PFSK-1 (cell line): ENCODE measurements around the gene TNFSF8.

Source experiments
- POLR2AphosphoS5 ChIP-seq: IDR thresholded peaks from 2 replicates; pipeline ENCODE4 v1.6.1; 2012; ENCODE audit warnings: low read depth, mild to moderate bottlenecking, control low read depth, low read length, moderate library complexity
- SIN3A ChIP-seq: IDR thresholded peaks from 2 replicates; pipeline ENCODE4 v1.6.1; 2012; ENCODE audit warnings: mild to moderate bottlenecking, low read length, moderate library complexity, borderline replicate concordance; ENCODE audit not compliant: insufficient read depth
- TAF1 ChIP-seq: IDR thresholded peaks from 2 replicates; pipeline ENCODE4 v1.6.1; 2012; ENCODE audit warnings: low read length, control low read depth, borderline replicate concordance; ENCODE audit not compliant: insufficient read depth
- TF ChIP-seq, protein P1 (sequence below), 2 experiments: IDR thresholded peaks; 2 replicates each; pipeline versions ENCODE4 v1.6.1 to v1.8.0; 2011 to 2012; ENCODE audit warnings: low read depth in 2 of 2, low read length in 2 of 2, control low read depth in 1 of 2, inconsistent platforms in 1 of 2, mild to moderate bottlenecking in 1 of 2, moderate library complexity in 1 of 2; ENCODE audit not compliant: insufficient read depth in 1 of 2

DNA sequence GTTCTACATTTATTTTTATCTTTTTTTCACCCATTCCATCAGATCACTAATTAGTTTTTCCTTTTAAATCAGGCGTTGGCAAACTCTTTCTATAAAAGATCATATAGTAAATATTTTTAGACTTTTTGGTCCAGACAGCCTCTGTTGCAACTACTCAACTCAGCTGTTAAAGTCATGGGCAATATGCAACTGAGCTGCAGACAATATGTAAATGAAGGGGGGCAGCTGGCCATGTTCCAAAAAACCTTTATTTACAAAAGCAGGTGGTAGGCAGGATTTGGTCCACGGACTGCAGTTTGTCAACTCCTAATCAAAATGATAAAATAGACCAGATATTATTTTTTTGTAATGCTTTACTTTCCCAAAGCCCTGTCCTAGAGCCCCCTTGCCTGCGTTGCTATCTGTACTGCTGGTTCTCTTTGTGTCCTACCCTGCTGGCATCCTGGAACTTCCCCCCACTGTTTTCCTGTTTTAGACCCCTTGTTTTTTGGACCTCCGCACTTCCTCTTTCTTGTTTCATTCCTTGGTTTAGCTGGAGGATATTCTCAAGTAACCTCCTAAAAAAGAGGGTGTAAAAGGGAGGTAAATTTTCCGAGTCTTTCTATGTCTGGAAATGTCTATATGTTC, 24.7 kb upstream of the TNFSF8 start:
- TF ChIP-seq POLR2AphosphoS5: no peak
- TF ChIP-seq, protein P1, sequence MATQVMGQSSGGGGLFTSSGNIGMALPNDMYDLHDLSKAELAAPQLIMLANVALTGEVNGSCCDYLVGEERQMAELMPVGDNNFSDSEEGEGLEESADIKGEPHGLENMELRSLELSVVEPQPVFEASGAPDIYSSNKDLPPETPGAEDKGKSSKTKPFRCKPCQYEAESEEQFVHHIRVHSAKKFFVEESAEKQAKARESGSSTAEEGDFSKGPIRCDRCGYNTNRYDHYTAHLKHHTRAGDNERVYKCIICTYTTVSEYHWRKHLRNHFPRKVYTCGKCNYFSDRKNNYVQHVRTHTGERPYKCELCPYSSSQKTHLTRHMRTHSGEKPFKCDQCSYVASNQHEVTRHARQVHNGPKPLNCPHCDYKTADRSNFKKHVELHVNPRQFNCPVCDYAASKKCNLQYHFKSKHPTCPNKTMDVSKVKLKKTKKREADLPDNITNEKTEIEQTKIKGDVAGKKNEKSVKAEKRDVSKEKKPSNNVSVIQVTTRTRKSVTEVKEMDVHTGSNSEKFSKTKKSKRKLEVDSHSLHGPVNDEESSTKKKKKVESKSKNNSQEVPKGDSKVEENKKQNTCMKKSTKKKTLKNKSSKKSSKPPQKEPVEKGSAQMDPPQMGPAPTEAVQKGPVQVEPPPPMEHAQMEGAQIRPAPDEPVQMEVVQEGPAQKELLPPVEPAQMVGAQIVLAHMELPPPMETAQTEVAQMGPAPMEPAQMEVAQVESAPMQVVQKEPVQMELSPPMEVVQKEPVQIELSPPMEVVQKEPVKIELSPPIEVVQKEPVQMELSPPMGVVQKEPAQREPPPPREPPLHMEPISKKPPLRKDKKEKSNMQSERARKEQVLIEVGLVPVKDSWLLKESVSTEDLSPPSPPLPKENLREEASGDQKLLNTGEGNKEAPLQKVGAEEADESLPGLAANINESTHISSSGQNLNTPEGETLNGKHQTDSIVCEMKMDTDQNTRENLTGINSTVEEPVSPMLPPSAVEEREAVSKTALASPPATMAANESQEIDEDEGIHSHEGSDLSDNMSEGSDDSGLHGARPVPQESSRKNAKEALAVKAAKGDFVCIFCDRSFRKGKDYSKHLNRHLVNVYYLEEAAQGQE (IDR thresholded peaks at IDR 0.05; ENCODE audit: insufficient read depth in 1 of 2, low read depth in 2 of 2, low read length in 2 of 2): no peak
- no peak for TF ChIP-seq SIN3A
- TF ChIP-seq TAF1: no peak
